ENCODE data around the gene PMF1.
A peak's percentile ranks its signal among the peaks of the same experiment; 100 is the strongest.

PMF1 gene

DNA sequence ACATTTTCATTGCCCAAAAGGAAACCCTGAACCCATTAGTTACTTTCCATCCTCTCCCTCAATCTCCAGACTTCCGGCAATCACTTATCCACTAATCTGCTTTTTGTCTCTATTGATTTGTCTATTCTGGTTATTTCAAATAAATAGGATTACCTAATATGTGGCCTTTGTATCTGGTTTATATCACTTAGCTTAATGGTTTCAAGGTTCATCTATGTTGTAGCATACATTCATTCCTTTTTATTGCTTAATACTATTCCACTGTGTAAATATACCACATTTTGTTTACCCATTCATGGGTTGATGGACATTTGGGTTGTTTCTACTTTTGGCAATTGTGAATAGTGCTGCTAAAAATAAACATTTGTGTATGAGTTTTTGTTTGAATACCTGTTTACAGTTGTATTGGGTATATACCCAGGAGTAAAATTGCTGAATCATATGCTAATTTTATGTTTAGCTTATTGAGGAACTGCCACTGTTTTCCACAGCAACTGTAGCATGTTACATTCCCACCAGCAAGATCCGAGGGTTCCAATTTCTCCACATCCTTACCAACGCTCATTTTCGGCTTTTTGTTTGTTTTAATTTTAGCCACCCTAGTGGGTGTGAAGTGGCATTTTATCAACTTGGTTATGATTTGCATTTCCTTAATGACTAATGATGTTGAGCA is 21.4 kb upstream of the PMF1 start:
- TF ChIP-seq, protein P1, sequence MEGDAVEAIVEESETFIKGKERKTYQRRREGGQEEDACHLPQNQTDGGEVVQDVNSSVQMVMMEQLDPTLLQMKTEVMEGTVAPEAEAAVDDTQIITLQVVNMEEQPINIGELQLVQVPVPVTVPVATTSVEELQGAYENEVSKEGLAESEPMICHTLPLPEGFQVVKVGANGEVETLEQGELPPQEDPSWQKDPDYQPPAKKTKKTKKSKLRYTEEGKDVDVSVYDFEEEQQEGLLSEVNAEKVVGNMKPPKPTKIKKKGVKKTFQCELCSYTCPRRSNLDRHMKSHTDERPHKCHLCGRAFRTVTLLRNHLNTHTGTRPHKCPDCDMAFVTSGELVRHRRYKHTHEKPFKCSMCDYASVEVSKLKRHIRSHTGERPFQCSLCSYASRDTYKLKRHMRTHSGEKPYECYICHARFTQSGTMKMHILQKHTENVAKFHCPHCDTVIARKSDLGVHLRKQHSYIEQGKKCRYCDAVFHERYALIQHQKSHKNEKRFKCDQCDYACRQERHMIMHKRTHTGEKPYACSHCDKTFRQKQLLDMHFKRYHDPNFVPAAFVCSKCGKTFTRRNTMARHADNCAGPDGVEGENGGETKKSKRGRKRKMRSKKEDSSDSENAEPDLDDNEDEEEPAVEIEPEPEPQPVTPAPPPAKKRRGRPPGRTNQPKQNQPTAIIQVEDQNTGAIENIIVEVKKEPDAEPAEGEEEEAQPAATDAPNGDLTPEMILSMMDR (IDR thresholded peaks at IDR 0.05; ENCODE audit: unreplicated experiment in 3 of 3) = no peak
- no peaks in the 10 kb centered on the region for H3K27me3 Mint-ChIP-seq (ENCODE audit: low read depth)
- H3K9me3 Mint-ChIP-seq = peaks cover 4% of the 10 kb centered on the region
- peak overlapping the region in 1 of 3 experiments; percentile 66 for H3K27ac Mint-ChIP-seq
- peaks cover 18% of the 10 kb centered on the region for H3K4me1 Mint-ChIP-seq
- no peaks in the 10 kb centered on the region for H3K36me3 Mint-ChIP-seq (ENCODE audit: low read depth)
- no peak overlapping the region for H3K4me3 Mint-ChIP-seq

DNA sequence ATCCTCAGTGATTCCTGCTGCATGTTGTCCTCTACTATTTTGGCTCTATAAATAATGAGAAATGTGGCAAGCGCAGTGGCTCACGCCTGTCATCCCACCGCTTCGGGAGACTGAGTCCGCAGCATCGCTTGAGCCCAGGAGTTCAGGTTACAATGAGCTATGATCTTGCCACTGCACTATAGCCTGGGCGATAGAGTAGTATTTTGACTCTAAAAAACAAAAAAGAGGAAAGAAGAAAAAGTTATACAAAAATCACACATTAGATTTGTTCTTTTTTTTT is 19.7 kb upstream of the PMF1 start:
- peak overlapping the region; percentile 91 to 95 (median 95) for H3K4me3 Mint-ChIP-seq
- H3K36me3 Mint-ChIP-seq (ENCODE audit: low read depth) = peaks cover 6% of the 10 kb centered on the region
- no peaks in the 10 kb centered on the region for H3K27me3 Mint-ChIP-seq (ENCODE audit: low read depth)
- H3K9me3 Mint-ChIP-seq = peaks cover 4% of the 10 kb centered on the region
- TF ChIP-seq, protein P1 (IDR thresholded peaks at IDR 0.05; ENCODE audit: unreplicated experiment in 3 of 3) = no peak
- peak overlapping the region; percentile 40 to 93 (median 80) for H3K27ac Mint-ChIP-seq
- peaks cover 18% of the 10 kb centered on the region for H3K4me1 Mint-ChIP-seq

DNA sequence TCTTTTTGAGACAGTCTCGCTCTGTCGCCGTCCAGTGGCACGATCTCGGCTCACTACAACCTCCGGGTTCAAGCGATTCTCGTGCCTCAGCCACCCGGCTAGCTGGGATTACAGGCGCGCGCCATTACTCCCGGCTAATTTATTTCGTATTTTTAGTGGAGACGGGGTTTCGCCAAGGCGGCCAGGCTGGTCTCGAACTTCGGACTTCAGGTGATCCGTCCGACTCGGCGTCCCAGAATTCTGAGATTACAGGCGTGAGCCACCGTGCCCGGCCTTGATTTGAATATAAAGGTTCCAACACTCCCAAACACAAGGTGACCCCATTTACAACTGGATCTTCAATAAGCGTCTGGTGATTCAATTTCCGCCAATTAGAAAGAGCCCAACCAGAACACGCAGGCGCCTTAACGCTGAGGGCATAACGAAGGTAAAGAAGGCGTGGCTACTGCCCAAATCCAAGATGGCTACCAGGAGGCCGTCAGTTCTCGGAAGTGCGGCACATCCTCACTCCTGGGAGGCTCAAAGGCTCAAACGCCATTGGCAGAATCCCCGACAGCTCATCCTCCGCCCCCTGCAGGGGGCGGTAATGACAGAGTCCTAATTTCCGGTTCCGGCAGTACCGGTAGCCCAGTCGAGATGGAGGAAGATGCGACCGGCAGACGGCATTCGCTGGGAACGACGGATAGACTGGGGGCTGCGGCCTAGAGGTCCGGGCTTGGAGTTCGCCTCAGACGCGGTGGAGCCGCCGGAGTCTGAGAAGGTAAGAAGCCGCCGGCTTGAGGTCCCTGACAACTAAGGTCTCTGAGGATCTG is 19.1 kb upstream of the PMF1 start, which contains the start of gene SLC25A44:
TSS of gene SLC25A44 (plus strand) at position 617 of the 812 bp plus-strand sequence. CDS start 5,744 bp downstream, outside the sequence.
- Mint-ChIP-seq H3K9me3 (peaks cover 4% of the 10 kb centered on the region), H3K27me3 (ENCODE audit: low read depth) (no peaks in the 10 kb centered on the region), H3K4me3 (peak within 1 kb of the TSS; percentile 91 to 95 (median 95)), H3K36me3 (ENCODE audit: low read depth) (peaks cover 6% of the 10 kb centered on the region), H3K4me1 (peaks cover 18% of the 10 kb centered on the region), H3K27ac (peak within 1 kb of the TSS; percentile 78 to 93 (median 80))
- TF ChIP-seq, protein P1 (IDR thresholded peaks at IDR 0.05; ENCODE audit: unreplicated experiment in 3 of 3) = peak; percentile 40 to 59 (median 53)

DNA sequence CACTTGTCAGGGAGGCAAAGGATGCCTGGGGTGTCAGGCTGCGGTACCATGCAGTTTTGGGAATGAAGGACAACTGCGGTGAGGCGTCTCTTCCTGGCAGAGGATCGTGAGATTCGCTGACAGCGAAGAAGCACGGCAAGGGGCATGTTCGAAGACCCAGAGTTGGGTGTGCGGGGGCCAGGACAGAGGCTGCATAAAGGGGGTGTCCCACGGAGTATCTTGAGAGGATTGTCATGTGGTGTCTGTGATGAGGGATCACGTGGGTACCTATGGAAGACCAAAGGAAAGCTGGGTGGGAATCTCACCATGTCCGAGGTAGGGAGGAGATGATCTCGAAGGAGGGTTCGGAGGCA is 18.5 kb upstream of the PMF1 start:
- H3K36me3 Mint-ChIP-seq (ENCODE audit: low read depth) = peaks cover 11% of the 10 kb centered on the region
- H3K4me1 Mint-ChIP-seq = peaks cover 18% of the 10 kb centered on the region
- H3K27me3 Mint-ChIP-seq (ENCODE audit: low read depth) = no peaks in the 10 kb centered on the region
- peak overlapping the region; percentile 78 to 93 (median 80) for H3K27ac Mint-ChIP-seq
- peak overlapping the region; percentile 91 to 95 (median 95) for H3K4me3 Mint-ChIP-seq
- H3K9me3 Mint-ChIP-seq = no peaks in the 10 kb centered on the region
- TF ChIP-seq, protein P1 (IDR thresholded peaks at IDR 0.05; ENCODE audit: unreplicated experiment in 3 of 3) = no peak

DNA sequence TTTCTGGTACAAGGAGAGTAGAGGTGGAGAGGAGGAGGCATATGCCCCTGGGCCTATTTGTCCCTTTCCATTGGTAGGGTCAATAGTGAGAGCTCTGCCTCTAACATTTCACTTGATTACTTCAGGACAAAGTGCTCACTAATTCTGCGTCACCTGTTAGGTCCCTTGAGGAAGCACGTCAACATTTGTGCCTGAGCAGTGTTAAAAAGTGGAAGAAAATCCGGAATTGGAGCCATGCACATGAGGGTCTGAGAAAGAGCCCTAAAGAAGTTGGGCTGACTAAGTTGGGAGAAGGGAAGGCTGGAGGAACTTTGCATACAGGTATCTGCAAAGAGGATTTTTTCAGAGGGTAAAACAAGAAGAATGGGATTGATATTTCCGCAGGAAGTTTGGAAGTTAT is 17.0 kb upstream of the PMF1 start:
- Mint-ChIP-seq H3K27me3 (ENCODE audit: low read depth) (no peaks in the 10 kb centered on the region), H3K4me1 (peaks cover 18% of the 10 kb centered on the region), H3K36me3 (ENCODE audit: low read depth) (peaks cover 22% of the 10 kb centered on the region), H3K27ac (no peak overlapping the region), H3K9me3 (no peaks in the 10 kb centered on the region), H3K4me3 (peak overlapping the region; percentile 79 to 95 (median 91))
- TF ChIP-seq, protein P1 (IDR thresholded peaks at IDR 0.05; ENCODE audit: unreplicated experiment in 3 of 3) = no peak

Data from nephron (organoid).